Fibroblast of gingiva (primary cell): Measurements from ENCODE around the gene RAPGEF4.
"Not testable (repeated sequence)": the region's sequence is repeated elsewhere in the genome, so short reads cannot be mapped to it uniquely, and the experiment has no call there.

Experiments used
- DNase-seq: peaks from one replicate; pipeline ENCODE4 v3.0.0-alpha.2; 2011; ENCODE audit warnings: low read depth

RAPGEF4 gene

GRCh38 chr2:172726172-172726735, 9.4 kb upstream of the RAPGEF4 start:
- DNase-seq: peak; percentile 25

GRCh38 chr2:172730411-172730810, 5.2 kb upstream of the RAPGEF4 start:
- DNase-seq: no peak

- DNase-seq: no peak
These were observed 699 bp upstream of the RAPGEF4 start for GRCh38 chr2:172734711-172735581.

- no peak for DNase-seq
These were observed 954 bp downstream of the RAPGEF4 start for GRCh38 chr2:172736424-172737174.

DNA sequence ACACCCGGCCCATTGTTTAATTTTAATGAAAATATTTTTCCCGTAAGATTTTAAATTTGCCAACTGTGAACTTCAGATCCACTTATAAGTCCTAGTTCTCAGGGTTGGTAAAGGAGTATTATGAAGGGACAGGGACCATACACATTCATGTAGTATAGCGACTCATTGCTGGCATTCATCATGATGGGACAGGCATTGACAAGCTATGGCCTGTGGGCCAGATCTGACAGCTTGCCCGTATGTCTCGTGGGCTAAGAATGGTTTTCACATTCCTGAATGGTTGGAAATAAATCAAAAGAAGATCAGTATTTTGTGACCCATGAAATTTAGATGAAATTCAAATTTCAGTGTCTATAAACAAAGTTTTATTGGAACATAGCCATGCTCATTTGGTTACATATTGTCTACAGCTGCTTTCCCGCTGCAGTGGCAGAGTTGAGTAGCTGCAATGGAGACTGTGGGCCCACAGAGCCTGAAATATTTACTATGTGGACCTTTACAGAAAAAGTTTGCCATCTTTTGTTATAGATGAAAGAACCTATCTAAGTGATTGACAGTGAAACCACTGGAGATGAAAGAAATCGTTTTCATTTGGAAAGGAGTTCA, 4.1 kb downstream of the RAPGEF4 start:
- DNase-seq: no peak

DNA sequence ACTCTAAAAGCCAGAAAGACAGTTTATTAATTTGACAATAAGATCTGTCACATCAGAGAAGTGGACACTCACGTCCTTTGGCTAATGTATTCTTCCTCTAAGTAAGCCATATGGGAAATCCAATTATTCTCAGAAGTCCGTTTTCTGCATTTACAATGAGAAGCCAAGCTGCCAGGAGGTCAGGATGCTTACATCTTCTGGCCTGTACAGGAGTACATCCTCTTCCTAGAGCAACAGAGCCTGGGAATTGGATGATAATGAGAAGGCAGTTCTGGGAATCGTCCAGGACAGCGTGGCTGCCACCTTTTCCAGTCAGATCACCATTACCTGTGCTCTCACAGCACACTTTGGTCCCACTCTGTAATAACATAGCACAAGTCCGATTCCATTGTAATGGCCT, 5.2 kb downstream of the RAPGEF4 start:
- DNase-seq: no peak

DNA sequence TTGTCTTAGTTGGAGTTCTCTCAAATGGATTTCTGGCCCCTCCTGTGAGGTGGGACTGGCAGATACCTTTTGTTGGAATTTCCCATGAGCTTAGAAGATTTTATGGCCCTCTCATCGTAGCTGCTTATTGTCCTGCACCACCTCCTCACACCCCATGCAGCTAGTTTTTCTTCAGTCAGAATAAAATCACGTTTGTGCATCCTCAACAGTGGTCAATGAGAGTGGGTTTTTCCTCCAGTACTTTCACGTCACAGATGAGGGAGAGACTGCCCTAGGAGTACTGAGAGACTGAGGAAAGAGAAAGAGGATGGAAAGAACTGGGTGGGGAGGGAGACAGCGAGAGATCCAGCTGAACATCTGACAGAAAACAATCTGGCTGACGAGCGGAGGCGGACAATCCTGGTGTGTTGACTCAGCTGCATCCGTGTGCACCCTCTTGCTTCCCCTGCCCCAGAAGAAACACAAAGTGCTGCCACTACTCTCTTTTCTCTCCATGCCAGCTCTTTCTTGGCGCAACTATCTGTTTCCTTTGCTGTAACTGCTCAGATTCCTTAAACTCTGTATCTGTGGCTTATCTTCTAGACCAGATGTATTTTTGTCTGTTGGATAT, 7.4 kb downstream of the RAPGEF4 start:
- no peak for DNase-seq

GRCh38 chr2:172743898-172744297, 8.3 kb downstream of the RAPGEF4 start:
- no peak for DNase-seq

- no peak for DNase-seq
These were observed 10.0 kb downstream of the RAPGEF4 start for GRCh38 chr2:172745636-172746035.

- not testable (repeated sequence) for DNase-seq
These were observed 12.9 kb downstream of the RAPGEF4 start for GRCh38 chr2:172748543-172748942.

- DNase-seq: no peak
These were observed 13.7 kb downstream of the RAPGEF4 start for GRCh38 chr2:172749388-172749787.

DNA sequence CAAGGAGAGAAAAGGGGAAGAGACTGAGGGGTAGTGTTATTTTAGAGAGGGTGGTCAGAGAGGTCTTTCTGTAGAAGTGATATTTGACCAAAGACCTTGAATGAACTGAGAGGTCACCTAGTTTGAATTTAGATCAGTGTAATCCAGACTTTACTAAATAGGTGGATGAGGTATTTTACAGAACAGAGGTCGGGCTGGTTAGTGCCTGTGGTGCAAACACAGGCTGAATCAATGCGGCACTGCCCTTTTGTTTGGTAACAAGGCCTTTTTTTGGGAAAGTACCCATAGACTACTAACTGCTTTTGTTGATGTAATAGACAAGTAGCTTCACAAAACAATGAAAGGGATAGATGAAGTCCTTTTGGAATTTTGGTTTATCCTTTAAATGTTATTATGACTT, 15.9 kb downstream of the RAPGEF4 start:
- no peak for DNase-seq

DNA sequence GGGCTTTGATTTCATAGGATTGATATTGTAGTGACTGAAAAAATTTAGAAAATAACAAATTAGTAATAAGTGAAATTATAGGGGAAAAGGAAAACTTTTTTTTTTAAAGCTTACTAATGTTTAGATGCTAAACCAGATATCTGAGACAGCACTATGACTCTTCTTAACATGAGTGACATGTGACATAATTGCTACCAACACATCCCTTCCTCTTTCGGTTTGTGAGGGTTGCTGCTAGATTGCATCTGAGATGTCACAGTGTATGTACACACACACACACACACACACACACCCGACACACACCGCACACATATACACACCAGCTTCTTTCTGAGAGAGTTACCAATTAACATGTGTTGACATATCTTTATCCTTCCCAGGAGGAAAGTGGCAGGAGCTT, 18.0 kb downstream of the RAPGEF4 start:
- DNase-seq: no peak

GRCh38 chr2:172759441-172759840, 23.8 kb downstream of the RAPGEF4 start:
- DNase-seq: no peak

DNA sequence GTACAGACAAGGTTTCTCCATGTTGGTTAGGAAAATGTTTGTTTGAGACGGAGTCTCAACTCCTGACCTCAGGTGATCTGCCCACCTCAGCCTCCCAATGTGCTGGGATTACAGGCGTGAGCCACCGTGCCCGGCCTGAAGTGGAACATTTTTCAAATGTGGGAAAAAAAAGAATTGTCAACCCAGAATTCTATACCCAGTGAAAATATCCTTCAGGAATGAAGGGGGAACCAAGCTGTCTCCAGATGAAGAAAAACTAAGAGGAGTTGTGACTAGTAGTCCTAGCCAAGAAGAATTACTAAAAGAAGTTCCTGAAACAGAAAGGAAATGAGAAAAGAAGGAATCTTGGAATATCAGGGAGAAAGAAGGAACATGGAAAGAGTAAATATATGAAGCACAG, 25.7 kb downstream of the RAPGEF4 start:
- DNase-seq: no peak

DNA sequence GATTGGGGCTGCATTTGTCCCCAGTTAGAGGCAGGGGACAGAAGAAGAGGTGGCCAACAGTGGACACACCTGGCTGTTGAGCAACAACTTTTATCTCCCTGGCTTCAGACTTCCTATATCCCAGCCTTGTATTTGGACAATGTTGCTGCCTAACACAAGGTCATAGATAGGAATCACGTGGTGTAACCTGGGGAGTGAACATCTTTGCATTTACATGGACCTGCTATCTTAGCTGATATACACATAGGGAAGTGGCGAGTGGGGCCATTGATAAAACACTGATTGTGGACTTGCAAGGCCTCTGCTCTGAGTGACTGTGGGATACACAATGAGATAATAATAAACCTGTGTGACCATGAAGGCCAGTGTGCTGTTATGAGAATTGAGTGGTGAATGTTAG, 26.9 kb downstream of the RAPGEF4 start:
- no peak for DNase-seq

- DNase-seq: no peak
These were observed 27.4 kb downstream of the RAPGEF4 start for GRCh38 chr2:172763079-172763478.

GRCh38 chr2:172765662-172766061, 30.0 kb downstream of the RAPGEF4 start:
- DNase-seq: no peak

DNA sequence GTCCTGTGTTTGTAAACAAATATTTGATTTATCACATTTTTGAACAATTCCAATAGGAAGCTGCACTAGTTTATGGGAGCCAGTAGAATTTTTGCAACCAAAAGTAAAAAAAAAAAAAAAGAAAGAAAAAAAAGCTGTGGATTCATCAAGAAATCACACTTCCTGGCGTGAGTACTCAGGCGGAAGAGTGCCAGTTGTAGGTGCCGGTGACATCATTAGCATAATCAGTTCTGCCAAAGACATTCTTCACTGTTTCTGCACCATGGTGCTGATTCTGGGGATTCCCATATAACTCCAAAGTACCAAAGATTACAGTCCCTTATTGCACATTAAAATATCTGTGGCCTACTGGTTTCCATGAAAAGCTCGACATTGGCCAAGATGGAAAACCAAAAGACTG, 32.8 kb downstream of the RAPGEF4 start:
- DNase-seq: no peak

GRCh38 chr2:172769879-172770278, 34.2 kb downstream of the RAPGEF4 start:
- DNase-seq: no peak

GRCh38 chr2:172770887-172771286, 35.2 kb downstream of the RAPGEF4 start:
- DNase-seq: no peak

GRCh38 chr2:172772633-172773032, 37.0 kb downstream of the RAPGEF4 start:
- peak; percentile 10 for DNase-seq
